DOHH2 (cell line): ENCODE results near the gene INTS15.
"Not testable (repeated sequence)": the region's sequence is repeated elsewhere in the genome, so short reads cannot be mapped to it uniquely, and the experiment has no call there.

Experiments used
- EZH2phosphoT487 ChIP-seq: fragments of 200-600 bp; sonication (generic); IDR thresholded peaks from 2 replicates; pipeline ENCODE4 v1.6.1; 2017; ENCODE audit warnings: borderline replicate concordance, mild to moderate bottlenecking, antibody characterized with exemption, low read length, moderate library complexity, mixed read lengths
- TF ChIP-seq, protein P1 (sequence below): fragments of 200-600 bp; sonication (generic); IDR thresholded peaks from one replicate; pipeline ENCODE4 v1.5.1; 2014; ENCODE audit warnings: antibody characterized with exemption, mild to moderate bottlenecking, low read depth, low read length; ENCODE audit not compliant: poor library complexity, severe bottlenecking

DNA sequence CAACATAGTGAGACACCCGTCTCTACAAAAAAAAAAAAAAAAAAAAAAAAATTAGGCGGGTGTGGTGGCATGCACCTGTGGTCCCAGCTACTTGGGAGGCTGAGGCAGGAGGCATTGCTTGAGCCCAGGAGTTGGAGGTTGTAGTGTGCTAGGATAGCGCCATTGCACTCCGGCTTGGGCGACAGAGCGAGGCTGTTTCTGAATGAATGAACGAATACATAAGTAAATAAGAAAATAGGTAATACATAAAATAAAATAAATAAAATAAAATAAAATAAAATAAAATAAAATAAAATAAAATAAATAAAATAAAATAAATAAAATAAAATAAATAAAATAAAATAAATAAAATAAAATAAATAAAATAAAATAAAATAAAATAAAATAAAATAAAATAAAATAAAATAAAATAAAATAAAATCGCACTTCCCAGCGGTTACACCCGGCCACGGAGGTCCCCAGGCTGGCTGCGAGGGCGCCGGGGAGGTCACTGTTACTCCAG lies 12.9 kb upstream of the INTS15 start:
- TF ChIP-seq, protein P1, sequence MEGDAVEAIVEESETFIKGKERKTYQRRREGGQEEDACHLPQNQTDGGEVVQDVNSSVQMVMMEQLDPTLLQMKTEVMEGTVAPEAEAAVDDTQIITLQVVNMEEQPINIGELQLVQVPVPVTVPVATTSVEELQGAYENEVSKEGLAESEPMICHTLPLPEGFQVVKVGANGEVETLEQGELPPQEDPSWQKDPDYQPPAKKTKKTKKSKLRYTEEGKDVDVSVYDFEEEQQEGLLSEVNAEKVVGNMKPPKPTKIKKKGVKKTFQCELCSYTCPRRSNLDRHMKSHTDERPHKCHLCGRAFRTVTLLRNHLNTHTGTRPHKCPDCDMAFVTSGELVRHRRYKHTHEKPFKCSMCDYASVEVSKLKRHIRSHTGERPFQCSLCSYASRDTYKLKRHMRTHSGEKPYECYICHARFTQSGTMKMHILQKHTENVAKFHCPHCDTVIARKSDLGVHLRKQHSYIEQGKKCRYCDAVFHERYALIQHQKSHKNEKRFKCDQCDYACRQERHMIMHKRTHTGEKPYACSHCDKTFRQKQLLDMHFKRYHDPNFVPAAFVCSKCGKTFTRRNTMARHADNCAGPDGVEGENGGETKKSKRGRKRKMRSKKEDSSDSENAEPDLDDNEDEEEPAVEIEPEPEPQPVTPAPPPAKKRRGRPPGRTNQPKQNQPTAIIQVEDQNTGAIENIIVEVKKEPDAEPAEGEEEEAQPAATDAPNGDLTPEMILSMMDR = not testable (repeated sequence)
- TF ChIP-seq EZH2phosphoT487 = not testable (repeated sequence)
